DOHH2 (cell line): ENCODE measurements around the gene DMD.

Source experiments
- EZH2phosphoT487 ChIP-seq: fragments of 200-600 bp; sonication (generic); IDR thresholded peaks from 2 replicates; pipeline ENCODE4 v1.6.1; 2017; ENCODE audit warnings: borderline replicate concordance, mild to moderate bottlenecking, antibody characterized with exemption, low read length, moderate library complexity, mixed read lengths
- TF ChIP-seq, protein P1 (sequence below): fragments of 200-600 bp; sonication (generic); IDR thresholded peaks from one replicate; pipeline ENCODE4 v1.5.1; 2014; ENCODE audit warnings: antibody characterized with exemption, mild to moderate bottlenecking, low read depth, low read length; ENCODE audit not compliant: poor library complexity, severe bottlenecking

DNA sequence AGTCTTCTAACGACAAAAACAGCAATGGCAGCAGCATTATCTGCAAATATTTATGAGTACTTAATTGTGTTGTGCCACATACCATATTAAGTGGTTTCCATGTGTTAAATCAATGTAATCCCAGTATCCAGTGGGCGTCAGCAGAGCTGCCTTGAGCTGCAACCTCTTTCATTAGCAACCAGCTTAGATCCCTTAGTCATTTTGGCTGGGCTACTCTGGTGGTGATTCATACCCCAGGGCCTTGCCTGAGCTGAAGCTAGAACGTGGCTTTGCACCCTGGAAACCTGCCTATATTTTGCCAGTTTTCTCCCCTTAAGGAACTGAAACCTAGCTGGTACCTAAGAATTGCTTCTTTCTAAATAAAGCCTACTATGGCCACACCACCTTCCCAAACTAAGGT, 1665.2 kb downstream of the DMD start:
- TF ChIP-seq, protein P1, sequence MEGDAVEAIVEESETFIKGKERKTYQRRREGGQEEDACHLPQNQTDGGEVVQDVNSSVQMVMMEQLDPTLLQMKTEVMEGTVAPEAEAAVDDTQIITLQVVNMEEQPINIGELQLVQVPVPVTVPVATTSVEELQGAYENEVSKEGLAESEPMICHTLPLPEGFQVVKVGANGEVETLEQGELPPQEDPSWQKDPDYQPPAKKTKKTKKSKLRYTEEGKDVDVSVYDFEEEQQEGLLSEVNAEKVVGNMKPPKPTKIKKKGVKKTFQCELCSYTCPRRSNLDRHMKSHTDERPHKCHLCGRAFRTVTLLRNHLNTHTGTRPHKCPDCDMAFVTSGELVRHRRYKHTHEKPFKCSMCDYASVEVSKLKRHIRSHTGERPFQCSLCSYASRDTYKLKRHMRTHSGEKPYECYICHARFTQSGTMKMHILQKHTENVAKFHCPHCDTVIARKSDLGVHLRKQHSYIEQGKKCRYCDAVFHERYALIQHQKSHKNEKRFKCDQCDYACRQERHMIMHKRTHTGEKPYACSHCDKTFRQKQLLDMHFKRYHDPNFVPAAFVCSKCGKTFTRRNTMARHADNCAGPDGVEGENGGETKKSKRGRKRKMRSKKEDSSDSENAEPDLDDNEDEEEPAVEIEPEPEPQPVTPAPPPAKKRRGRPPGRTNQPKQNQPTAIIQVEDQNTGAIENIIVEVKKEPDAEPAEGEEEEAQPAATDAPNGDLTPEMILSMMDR = no peak
- TF ChIP-seq EZH2phosphoT487 = no peak
